Ammon's horn (tissue), 1 donor: ENCODE results near the gene IFNA6.
A peak's percentile ranks its signal among the peaks of the same experiment; 100 is the strongest.

Experiments
- DNase-seq: peaks from one replicate; pipeline ENCODE4 v3.0.0-alpha.2; 2016; ENCODE audit warnings: low spot score

The IFNA6 gene

GRCh38 chr9:21331676-21332402, 18.8 kb downstream of the IFNA6 start:
- no peak for DNase-seq

GRCh38 chr9:21326526-21327139, 24.1 kb downstream of the IFNA6 start:
- DNase-seq: peak; percentile 64

- DNase-seq: no peak
Observed at GRCh38 chr9:21324047-21324446, 26.6 kb downstream of the IFNA6 start.

DNA sequence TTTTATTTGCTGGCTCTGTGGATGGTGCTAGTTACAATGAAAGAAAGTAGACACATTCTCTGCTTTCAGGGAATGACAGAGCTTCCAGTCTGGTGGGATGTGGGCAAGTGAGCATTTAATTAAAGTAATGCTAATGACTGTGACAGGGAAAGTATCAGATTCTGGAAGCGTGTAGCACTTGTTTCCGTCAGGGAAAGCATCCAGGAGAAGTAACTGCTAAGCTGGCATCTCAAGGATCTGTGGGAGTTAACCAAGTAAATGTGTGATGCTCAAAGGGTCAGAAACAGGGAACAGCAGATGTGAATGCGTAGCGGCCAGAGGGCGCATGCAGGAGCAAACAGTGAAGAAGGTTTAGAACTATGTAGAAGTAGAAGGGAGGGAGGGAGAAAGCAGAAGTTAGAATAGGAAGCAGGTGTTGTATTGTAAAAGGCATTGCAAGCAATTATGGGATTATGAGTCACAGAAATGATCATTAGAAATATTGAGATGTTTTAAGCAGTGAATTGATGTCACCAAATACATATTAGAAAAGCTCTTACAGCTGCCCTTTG, 27.7 kb downstream of the IFNA6 start:
- no peak for DNase-seq

DNA sequence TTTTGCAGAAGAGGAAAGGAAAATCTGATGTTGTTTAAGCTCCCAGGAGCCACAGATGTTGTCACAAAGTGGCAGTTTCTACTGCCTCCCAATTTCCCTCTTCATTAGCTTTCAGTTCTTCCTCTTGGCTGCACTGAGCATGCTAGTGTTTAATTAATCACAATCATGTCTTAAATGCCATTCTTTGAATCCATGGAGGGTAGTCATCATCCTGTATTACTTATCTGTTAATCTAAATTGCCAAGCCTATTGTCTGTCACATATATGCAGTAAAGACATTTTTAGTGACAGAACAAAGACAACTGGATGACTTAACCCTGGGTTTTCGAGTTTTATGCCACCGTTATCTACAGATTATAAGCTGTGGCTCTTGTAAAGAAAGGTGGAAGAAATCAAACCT, 30.2 kb downstream of the IFNA6 start:
- no peak for DNase-seq

- DNase-seq: peak; percentile 72
Observed at GRCh38 chr9:21317956-21318923, 32.4 kb downstream of the IFNA6 start.

GRCh38 chr9:21316860-21317259, 33.8 kb downstream of the IFNA6 start:
- DNase-seq: no peak

GRCh38 chr9:21316032-21316842, 34.5 kb downstream of the IFNA6 start:
- DNase-seq: no peak

DNA sequence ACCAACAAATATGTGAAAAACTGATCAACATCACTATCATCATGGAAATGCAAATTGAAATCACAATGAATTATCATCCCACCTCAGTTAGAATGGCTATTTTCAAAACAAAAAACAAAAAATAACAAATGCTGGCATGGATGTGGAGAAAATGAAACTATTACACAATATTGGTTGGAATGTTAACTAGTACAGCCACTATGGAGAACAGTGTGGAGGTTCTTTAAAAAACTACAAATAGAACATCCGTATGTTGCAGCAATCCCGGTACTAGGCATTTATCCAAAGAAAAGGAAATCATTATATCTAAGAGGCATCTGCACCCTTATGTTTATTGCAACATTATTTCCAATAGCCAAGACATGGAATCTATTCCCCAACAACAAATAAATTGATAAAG, 36.5 kb downstream of the IFNA6 start:
- no peak for DNase-seq

DNA sequence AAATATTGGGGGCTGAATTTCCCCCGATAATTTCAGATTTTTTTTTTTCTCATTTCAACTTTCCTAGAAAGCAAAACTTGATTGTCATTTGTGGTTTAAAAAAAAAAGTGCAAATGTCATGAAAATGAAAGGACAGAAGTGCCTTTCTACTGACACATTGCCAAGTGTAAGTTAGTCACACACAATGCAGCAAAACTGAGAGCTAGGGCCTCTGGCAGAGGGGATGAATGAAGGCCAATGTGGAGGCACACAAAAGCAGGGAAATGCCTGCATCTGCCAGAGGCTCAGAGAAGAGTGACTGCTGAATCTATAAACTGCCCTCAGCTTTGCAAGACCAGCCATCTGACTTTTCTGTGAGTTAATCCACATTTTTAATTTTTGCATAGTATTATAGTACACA, 38.8 kb downstream of the IFNA6 start:
- DNase-seq: no peak

- no peak for DNase-seq
Observed at GRCh38 chr9:21305213-21305612, 45.5 kb downstream of the IFNA6 start, which contains the start of gene IFNA5. TSS of gene IFNA5 (minus strand) at chr9:21305313. CDS start at chr9:21305256, 57 bp downstream.
